ENCODE results near the gene SYK.
A peak's percentile ranks its signal among the peaks of the same experiment; 100 is the strongest.
"Not testable (repeated sequence)": the region's sequence is repeated elsewhere in the genome, so short reads cannot be mapped to it uniquely, and the experiment has no call there.

Gene SYK

GRCh38 chr9:90881648-90882047 is 80.0 kb downstream of the SYK start:
- DNase-seq = no peak

DNA sequence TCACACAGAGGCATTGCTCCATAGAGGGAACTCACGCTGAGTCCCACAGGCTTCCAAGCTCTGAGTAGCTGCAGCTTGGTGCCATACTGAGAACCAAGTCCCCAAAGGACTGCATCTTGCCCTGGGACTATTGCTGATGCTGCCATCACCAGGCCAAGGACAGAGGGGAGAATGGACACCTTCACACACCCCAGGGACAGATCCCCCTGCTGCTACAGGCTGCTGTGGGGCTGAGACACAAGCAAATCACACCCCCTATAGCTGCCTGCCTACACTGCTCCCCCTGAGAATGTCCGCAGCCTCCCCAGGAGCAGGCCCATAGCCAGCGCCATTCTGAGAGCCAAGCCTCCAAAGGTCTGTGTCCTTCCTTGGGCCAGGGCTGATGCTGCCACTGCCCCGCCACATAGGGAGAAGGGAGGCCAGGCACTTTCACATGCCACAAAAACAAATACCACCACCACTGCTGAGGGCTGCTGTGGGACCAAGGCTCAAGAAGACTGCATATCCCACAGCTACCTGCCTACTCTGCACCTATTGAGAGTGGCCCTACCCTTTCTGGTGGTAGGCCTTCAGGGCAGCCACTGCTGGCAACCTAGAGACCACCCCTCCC is 81.5 kb downstream of the SYK start:
- no peak for DNase-seq

GRCh38 chr9:90883661-90884060 is 82.0 kb downstream of the SYK start:
- DNase-seq = no peak

DNA sequence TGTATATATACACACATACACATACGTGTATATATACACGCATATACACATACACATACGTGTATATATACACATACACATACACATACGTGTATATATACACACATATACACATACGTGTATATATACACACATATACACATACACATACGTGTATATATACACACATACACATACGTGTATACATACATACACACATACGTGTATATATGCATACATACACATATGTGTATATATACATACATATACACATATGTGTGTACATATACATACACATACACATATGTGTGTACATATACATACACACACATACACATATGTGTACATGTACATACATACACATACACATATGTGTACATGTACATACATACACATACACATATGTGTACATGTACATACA is 82.6 kb downstream of the SYK start:
- no peak for DNase-seq

GRCh38 chr9:90886868-90887267 is 85.2 kb downstream of the SYK start:
- not testable (repeated sequence) for DNase-seq

GRCh38 chr9:90888941-90889340 is 87.3 kb downstream of the SYK start:
- DNase-seq = no peak

- no peak for DNase-seq
These were observed 88.7 kb downstream of the SYK start for GRCh38 chr9:90890146-90890810.

DNA sequence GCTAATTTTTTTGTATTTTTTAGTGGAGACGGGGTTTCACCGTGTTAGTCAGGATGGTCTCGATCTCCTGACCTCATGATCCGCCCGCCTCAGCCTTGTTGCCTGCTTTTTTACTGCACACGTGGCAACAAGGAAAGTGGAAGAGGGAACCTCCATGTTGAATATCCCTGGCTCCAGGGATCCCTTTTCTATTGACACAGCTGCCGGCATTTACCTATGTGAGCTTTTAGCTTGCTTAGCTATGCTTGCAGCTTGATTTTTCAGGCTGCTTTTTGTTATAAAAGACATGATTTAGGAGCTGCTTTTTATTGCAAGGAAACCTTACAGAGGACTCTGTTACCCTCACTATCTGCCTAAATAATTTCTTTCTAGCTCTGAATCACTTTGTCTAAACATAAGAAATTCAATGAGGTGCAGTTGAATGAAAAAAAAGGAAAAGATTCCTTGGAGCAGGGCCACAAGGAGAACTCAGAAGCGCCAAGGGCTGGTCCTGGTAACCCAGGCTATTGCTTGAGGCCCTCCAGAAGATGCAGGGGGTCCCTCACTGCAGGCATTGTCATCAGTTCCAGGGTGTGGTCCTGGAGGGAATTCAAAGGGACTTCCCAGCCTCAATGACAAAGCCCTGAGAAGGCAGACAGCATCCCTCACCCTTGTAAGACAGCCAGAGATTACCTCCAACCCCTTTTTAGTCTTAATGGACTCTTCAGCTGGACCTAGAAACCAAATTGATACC is 89.9 kb downstream of the SYK start:
- no peak for DNase-seq

DNA sequence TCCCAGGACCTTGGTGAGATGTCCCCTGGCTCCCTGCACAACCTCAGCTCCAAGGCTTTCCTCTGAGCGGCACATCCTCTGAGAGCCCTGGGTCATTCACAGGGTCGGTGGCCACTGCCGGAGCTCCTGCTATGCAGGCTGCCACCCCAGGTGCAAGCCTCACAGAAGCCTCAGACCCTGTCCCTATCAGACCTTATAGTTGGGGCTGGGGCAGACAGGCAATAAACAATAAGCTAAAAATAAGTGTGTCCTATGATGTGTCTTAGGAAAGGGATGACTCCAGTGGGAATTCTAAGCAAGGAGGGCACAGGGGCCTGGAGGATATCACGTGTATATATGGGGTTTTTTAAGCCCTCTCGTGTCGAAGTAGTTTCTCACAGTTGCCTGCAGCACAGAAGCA is 91.3 kb downstream of the SYK start:
- no peak for DNase-seq

GRCh38 chr9:90893706-90894105 is 92.1 kb downstream of the SYK start:
- no peak for DNase-seq

DNA sequence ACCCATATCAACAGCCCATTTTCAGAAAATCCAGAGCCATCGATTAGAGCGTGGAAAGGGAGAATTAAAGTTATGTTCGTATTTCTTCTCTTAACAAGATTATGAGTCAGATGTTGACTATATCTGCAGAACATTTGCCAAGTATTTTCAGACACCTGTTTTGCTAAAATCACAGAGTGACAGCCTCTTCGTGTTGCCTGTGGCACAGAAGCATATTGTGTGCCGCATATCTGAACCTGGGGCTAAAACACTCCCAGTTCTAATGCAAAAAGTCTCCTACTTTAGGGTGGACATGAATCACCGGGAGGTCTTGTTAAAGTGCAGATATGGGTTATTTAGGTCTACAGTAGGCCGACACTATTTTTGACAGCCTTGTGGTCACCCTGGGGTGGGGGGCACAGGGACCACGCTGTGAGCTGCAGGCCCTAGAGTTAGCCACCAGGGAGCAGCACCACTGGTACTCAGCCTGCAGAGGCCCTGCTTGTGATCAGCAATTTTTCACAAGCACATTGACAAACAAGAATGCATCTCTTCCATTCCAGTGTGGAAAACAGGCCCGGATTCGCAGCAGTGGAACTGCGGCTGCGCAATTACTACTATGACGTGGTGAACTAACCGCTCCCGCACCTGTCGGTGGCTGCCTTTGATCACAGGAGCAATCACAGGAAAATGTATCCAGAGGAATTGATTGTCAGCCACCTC is 93.5 kb downstream of the SYK start:
- no peak for DNase-seq

DNA sequence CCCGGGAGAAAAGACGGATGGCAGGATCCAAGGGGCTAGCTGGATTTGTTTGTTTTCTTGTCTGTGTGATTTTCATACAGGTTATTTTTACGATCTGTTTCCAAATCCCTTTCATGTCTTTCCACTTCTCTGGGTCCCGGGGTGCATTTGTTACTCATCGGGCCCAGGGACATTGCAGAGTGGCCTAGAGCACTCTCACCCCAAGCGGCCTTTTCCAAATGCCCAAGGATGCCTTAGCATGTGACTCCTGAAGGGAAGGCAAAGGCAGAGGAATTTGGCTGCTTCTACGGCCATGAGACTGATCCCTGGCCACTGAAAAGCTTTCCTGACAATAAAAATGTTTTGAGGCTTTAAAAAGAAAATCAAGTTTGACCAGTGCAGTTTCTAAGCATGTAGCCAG is 94.2 kb downstream of the SYK start:
- DNase-seq = no peak

GRCh38 chr9:90896231-90896630 is 94.6 kb downstream of the SYK start:
- DNase-seq = no peak

DNA sequence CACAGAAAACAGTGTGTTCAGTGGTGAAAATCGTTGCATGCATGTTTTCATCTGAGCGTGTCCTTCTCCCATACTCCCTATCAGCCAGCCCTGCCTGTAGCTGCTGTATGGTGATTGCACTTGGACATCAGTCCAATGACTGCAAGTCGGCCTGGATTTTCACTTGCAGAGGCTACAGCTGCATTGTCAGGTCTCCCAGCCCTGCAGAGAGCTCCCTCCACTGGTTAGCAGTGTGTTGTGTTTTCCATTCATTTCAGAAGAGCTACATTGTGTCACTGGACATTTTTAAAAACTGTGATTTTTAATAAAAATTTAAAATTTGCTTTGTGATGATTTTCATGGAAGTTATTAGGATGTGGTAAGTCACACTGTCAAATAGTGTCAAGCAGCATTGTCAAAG is 96.6 kb downstream of the SYK start:
- no peak for DNase-seq

DNA sequence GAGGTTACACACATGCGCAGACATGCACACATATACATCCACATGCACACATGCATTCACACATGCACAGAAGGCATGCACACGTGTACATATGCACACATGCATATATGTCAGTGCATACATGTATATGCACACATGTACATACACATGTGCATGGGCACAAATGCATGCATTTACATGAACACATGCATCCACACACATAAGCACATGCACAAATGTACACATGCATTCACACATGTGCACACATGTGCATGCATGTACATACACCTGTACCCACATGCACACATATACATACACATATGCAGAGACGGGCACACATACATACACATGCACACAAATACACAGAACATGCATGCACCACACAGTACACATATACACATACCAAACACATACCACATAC is 97.7 kb downstream of the SYK start:
- DNase-seq = no peak

DNA sequence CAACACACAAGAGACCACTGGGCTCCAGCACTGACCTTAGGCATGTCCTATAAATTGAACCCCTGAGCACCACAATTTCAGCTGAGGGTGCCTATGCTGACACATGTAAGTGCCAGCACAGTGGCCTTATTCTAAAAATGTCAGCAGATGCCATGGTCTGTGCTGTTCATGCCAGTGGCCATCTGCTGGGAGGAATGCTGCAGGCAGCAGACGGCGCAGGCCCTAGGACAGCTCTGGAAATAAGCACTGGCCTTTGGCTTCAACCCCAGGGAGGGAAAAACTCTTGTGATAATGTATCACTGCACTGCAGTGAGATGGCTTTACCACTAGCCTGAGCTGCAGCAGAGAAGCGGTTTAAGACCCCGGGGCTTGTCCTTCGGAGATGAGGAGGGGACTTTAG is 98.5 kb downstream of the SYK start:
- peak in 2 of 14 donors; percentile 22 to 93 for DNase-seq

DNA sequence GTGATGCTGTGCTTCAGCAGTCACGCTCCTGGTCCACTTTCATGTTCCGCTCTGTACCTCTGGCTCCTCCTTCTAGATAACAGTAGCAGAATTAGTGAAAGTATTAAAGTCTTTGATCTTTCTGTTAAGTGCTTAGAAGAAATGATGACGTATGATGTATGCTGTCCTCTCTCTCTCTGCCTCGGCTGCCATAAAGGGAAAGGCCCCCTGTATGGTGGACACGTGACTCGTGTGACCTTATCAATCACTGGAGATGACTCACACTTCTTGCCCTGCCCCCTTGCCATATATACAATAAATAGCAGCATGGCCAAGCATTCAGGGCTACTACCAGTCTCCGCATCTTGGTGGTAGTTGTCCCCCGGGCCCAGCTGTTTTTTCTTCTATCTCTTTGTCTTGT is 100.3 kb downstream of the SYK start:
- no peak for DNase-seq

- no peak for DNase-seq
These were observed 102.3 kb downstream of the SYK start for GRCh38 chr9:90903766-90904424.

GRCh38 chr9:90904706-90905478 is 103.3 kb downstream of the SYK start:
- peak in 1 of 14 donors; percentile 25 for DNase-seq

DNA sequence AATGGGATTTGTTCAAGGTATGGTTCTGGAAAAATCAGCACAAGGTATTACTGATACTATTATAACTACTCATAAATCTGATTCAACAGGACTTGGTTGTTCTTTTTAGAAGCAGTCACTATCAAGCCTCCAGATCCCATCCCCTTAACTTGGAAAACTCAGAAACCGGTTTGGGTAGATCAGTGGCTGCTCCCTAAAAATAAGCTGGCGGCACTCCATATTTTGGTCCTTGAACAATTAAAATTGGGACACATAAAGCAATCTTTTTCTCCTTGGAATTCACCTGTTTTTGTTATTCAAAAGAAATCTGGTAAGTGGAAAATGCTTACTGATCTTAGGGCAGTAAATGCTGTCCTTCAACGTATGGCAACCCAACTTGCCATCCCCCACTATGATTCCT is 104.2 kb downstream of the SYK start:
- DNase-seq = no peak

DNA sequence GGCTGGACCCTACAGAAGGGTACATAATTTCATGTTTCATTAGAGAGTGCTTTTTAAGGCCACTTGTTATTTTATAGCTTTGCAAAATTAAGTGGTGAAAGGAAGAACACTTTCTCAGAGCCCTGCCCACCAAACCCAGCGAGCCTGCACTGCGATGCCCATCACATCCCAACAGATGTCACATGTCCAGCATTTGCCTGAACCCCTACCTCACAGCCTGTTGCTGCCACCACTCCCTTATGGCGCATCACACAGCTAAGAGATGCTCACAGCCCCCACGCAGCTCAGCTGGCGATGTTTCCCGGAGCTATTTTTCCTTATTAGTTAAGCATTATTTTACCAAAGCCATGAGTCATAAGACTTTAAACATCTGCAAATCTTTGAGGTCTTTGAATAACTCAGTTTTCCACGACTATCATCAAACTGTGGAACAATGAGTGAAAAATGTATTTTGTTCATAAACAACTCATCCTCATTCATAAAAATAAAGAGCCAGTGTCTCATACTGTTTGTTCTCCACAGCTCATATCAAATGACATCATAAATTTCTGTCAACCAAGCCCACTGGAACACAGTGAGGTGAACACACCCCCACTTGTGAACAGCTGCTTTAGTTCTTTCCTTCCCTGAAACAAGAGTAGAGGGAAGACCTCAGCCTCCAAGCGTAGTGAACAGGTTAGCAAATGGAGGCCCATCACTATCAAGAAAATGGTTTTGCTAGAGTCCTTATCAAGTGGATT is 104.9 kb downstream of the SYK start:
- no peak for DNase-seq

Measured in C1 segment of cervical spinal cord (tissue), 14 donors.